Endodermal cell (in vitro differentiated cells): ENCODE results near the gene ARMH3. TPM values are rescaled to one million over a fixed set of nuclear protein-coding genes. Genes with fewer than 3 reads are reported as not detected.

ENCODE experiments used
- DNase-seq: peaks from one replicate; pipeline ENCODE4 v3.0.0-alpha.2; 2017
- H3K27ac ChIP-seq: 2 replicates; pipeline ENCODE4 v1.5.1; 2013; ENCODE audit warnings: mild to moderate bottlenecking, low read depth, low read length, moderate library complexity
- H3K27me3 ChIP-seq: 2 replicates; pipeline ENCODE4 v1.6.1; 2013; ENCODE audit warnings: mild to moderate bottlenecking, low read length, moderate library complexity; ENCODE audit not compliant: insufficient read depth, control insufficient read depth, poor library complexity, severe bottlenecking
- H3K36me3 ChIP-seq: 2 replicates; pipeline ENCODE4 v1.7.0; 2013; ENCODE audit warnings: mild to moderate bottlenecking, low read length, moderate library complexity; ENCODE audit not compliant: control insufficient read depth, insufficient read depth
- H3K4me1 ChIP-seq: one replicate; pipeline ENCODE4 v1.7.0; 2013; ENCODE audit warnings: low read length; ENCODE audit not compliant: control insufficient read depth, insufficient read depth
- H3K4me3 ChIP-seq: 2 replicates; pipeline ENCODE4 v1.5.1; 2013; ENCODE audit warnings: mild to moderate bottlenecking, low read length, moderate library complexity
- H3K9ac ChIP-seq: 2 replicates; pipeline ENCODE4 v1.6.1; 2013; ENCODE audit warnings: mild to moderate bottlenecking, low read length, moderate library complexity; ENCODE audit not compliant: poor library complexity, severe bottlenecking; ENCODE audit errors: extremely low read depth
- H3K9me3 ChIP-seq: 2 replicates; pipeline ENCODE4 v1.6.1; 2013; ENCODE audit warnings: mild to moderate bottlenecking, low read length, moderate library complexity; ENCODE audit not compliant: control insufficient read depth
- H3K27ac Mint-ChIP-seq: 2 replicates; pipeline ENCODE4 v1.8.0; 2020; ENCODE audit warnings: mixed read lengths
- H3K27me3 Mint-ChIP-seq: 2 replicates; pipeline ENCODE4 v1.8.0; 2021; ENCODE audit warnings: mild to moderate bottlenecking, mixed read lengths; ENCODE audit not compliant: insufficient read depth
- H3K36me3 Mint-ChIP-seq: 2 replicates; pipeline ENCODE4 v1.8.0; 2020; ENCODE audit warnings: low read depth, mixed read lengths
- H3K4me1 Mint-ChIP-seq: 2 replicates; pipeline ENCODE4 v1.8.0; 2020; ENCODE audit warnings: mixed read lengths
- H3K4me3 Mint-ChIP-seq: 2 replicates; pipeline ENCODE4 v1.8.0; 2020; ENCODE audit warnings: mild to moderate bottlenecking, moderate library complexity, mixed read lengths
- H3K9me3 Mint-ChIP-seq: 2 replicates; pipeline ENCODE4 v1.8.0; 2020; ENCODE audit warnings: mild to moderate bottlenecking, mixed read lengths
- CTCF ChIP-seq: fragments of 200-600 bp; sonication (generic); conservative IDR thresholded peaks from 2 replicates; pipeline ENCODE4 v1.5.0; 2021; ENCODE audit warnings: antibody characterized with exemption, mild to moderate bottlenecking
- WGBS, 2 experiments: methylation state at CpG; one replicate each; pipeline versions ENCODE4 v1.1.5 to v1.1.7; 2013; ENCODE audit warnings: missing lambda C conversion rate in 2 of 2, mixed read lengths in 1 of 2; ENCODE audit not compliant: insufficient coverage in 1 of 2, insufficient read length in 1 of 2; 5-methylcytosine and 5-hydroxymethylcytosine counted together
- total RNA-seq, 2 donors: library from RNA; stranded (reverse); fragmentation: NEBNext Ultra II Directional in 1 of 2; extraction: Animal tissue kit (Norgen Biotek cat#: 25700) in 1 of 2; gene quantifications; 2 replicates in 1 of 2; 3 replicates in 1 of 2; pipeline ENCODE4 v1.2.1, GENCODE V29; 2021

The ARMH3 gene
- total RNA-seq, 2 donors from 2014 or later, result 18.0 to 19.7 TPM

GRCh38 chr10:102017295-102017694, 38.7 kb downstream of the ARMH3 start:
- peaks cover 10% of the 10 kb centered on the region for H3K4me1 ChIP-seq
- H3K27me3 ChIP-seq, result no peaks in the 10 kb centered on the region
- no peaks in the 10 kb centered on the region for H3K9me3 ChIP-seq
- H3K9me3 Mint-ChIP-seq, result no peaks in the 10 kb centered on the region
- H3K27ac Mint-ChIP-seq, result no peak overlapping the region
- peaks cover 15% of the 10 kb centered on the region for H3K36me3 Mint-ChIP-seq
- no peak overlapping the region for H3K4me3 Mint-ChIP-seq
- no peak overlapping the region for H3K9ac ChIP-seq
- peaks cover 13% of the 10 kb centered on the region for H3K36me3 ChIP-seq
- 94 to 100% methylated on average over 2 of the region's 2 CpGs for WGBS, 2 experiments
- no peak overlapping the region for H3K27ac ChIP-seq
- no peaks in the 10 kb centered on the region for H3K27me3 Mint-ChIP-seq
- no peak for TF ChIP-seq CTCF
- H3K4me1 Mint-ChIP-seq, result peaks cover 22% of the 10 kb centered on the region
- H3K4me3 ChIP-seq, result no peak overlapping the region
- no peak for DNase-seq

- Mint-ChIP-seq H3K27ac (no peak overlapping the region), H3K36me3 (peaks cover 8% of the 10 kb centered on the region), H3K9me3 (no peaks in the 10 kb centered on the region), H3K4me3 (no peak overlapping the region), H3K27me3 (no peaks in the 10 kb centered on the region), H3K4me1 (peaks cover 30% of the 10 kb centered on the region)
- Histone ChIP-seq H3K27ac (no peak overlapping the region), H3K9ac (no peak overlapping the region), H3K9me3 (no peaks in the 10 kb centered on the region), H3K36me3 (peaks cover 13% of the 10 kb centered on the region), H3K4me3 (no peak overlapping the region), H3K27me3 (no peaks in the 10 kb centered on the region), H3K4me1 (peaks cover 10% of the 10 kb centered on the region)
- no peak for DNase-seq
- no peak for TF ChIP-seq CTCF
Observed at GRCh38 chr10:102016416-102016815, 39.6 kb downstream of the ARMH3 start.

DNA sequence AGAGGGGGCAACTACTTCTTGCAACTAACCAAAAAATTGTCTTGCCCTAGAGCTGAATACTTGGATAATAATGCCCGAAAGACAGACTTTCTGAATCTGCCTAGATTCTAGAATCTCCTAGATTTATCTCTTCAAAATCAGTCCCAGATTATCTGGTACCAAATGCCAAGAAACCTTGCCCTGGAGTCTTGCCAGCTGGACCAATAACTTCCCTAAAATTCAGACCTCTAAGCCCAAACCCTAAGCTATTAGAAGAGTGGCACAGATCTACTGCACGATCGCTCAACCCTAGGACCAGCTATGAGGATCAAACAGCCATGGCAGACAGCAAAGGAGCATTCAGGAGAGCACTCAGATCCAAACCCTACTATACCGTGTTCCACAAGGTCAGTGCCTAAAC, 45.0 kb downstream of the ARMH3 start:
- 88% methylated on average over 1 to 4 of the region's 4 CpGs for WGBS, 2 experiments
- peaks cover 7% of the 10 kb centered on the region for H3K36me3 Mint-ChIP-seq
- Histone ChIP-seq H3K9me3 (no peaks in the 10 kb centered on the region), H3K36me3 (peaks cover 12% of the 10 kb centered on the region), H3K27me3 (no peaks in the 10 kb centered on the region), H3K9ac (no peak overlapping the region), H3K4me3 (no peak overlapping the region), H3K4me1 (peaks cover 10% of the 10 kb centered on the region), H3K27ac (no peak overlapping the region)
- DNase-seq, result no peak
- H3K4me3 Mint-ChIP-seq, result no peak overlapping the region
- no peaks in the 10 kb centered on the region for H3K9me3 Mint-ChIP-seq
- H3K27ac Mint-ChIP-seq, result no peak overlapping the region
- H3K27me3 Mint-ChIP-seq, result no peaks in the 10 kb centered on the region
- H3K4me1 Mint-ChIP-seq, result peaks cover 57% of the 10 kb centered on the region
- TF ChIP-seq CTCF, result no peak
